CD14-positive monocyte (primary cell): Measurements from ENCODE around the gene AOAH. TPM values are rescaled to one million over a fixed set of nuclear protein-coding genes. Genes with fewer than 3 reads are reported as not detected.

ENCODE experiments used
- DNase-seq, 3 donors: peaks; one replicate each; pipeline ENCODE4 v3.0.0-alpha.2; 2011 to 2022
- H2AFZ ChIP-seq: 2 replicates; pipeline ENCODE4 v1.6.0; 2012; ENCODE audit warnings: mild to moderate bottlenecking, low read depth, low read length, inconsistent platforms; ENCODE audit not compliant: insufficient read depth, poor library complexity, severe bottlenecking
- H3K27ac ChIP-seq, 2 donors: 1 replicate in 1 of 2; 2 replicates in 1 of 2; pipeline ENCODE4 v1.5.1; 2012 to 2013; ENCODE audit warnings: low read length in 2 of 2, control low read depth in 1 of 2, inconsistent platforms in 1 of 2, low read depth in 1 of 2, mild to moderate bottlenecking in 1 of 2
- H3K27me3 ChIP-seq, 2 donors: one replicate each; pipeline versions ENCODE4 v1.6.0 to v1.6.1; 2011 to 2013; ENCODE audit warnings: low read length in 2 of 2; ENCODE audit not compliant: control insufficient read depth in 2 of 2, insufficient read depth in 2 of 2
- H3K36me3 ChIP-seq, 2 donors: replicated peaks in 1 of 2; 1 replicate in 1 of 2; 2 replicates in 1 of 2; pipeline versions ENCODE4 v1.5.1 to v1.6.1; 2012 to 2013; ENCODE audit warnings: low read length in 2 of 2, control low read depth in 1 of 2, inconsistent platforms in 1 of 2, mild to moderate bottlenecking in 1 of 2; ENCODE audit not compliant: insufficient read depth in 2 of 2, control insufficient read depth in 1 of 2
- H3K4me1 ChIP-seq, 2 donors: 1 replicate in 1 of 2; 2 replicates in 1 of 2; pipeline versions ENCODE4 v1.5.1 to v1.6.1; 2012 to 2013; ENCODE audit warnings: low read length in 2 of 2, control low read depth in 1 of 2, inconsistent platforms in 1 of 2, mild to moderate bottlenecking in 1 of 2, moderate library complexity in 1 of 2; ENCODE audit not compliant: insufficient read depth in 2 of 2, control insufficient read depth in 1 of 2
- H3K4me2 ChIP-seq: replicated peaks from 2 replicates; pipeline ENCODE3; 2012; ENCODE audit warnings: low read length, moderate library complexity, mild to moderate bottlenecking; ENCODE audit not compliant: poor library complexity, severe bottlenecking; ENCODE audit errors: extremely low read depth
- H3K4me3 ChIP-seq, 3 experiments: fragments of 200-600 bp in 1 of 3; sonication (generic) in 1 of 3; replicated peaks in 1 of 3; 1 replicate in 2 of 3; 2 replicates in 1 of 3; pipeline ENCODE4 v1.5.1; 2011 to 2013; ENCODE audit warnings: low read length in 3 of 3, mild to moderate bottlenecking in 3 of 3, control low read depth in 2 of 3, low read depth in 2 of 3, inconsistent platforms in 1 of 3, moderate library complexity in 1 of 3
- H3K79me2 ChIP-seq: 2 replicates; pipeline ENCODE4 v1.6.0; 2012; ENCODE audit warnings: mild to moderate bottlenecking, control low read depth, inconsistent platforms, low read length, moderate library complexity; ENCODE audit not compliant: insufficient read depth
- H3K9ac ChIP-seq: 2 replicates; pipeline ENCODE4 v1.6.0; 2017; ENCODE audit warnings: low read length, mild to moderate bottlenecking; ENCODE audit not compliant: insufficient read depth, poor library complexity, severe bottlenecking
- H3K9me3 ChIP-seq, 2 donors: replicated peaks in 1 of 2; 1 replicate in 1 of 2; 2 replicates in 1 of 2; pipeline versions ENCODE4 v1.5.1 to v1.6.1; 2012 to 2013; ENCODE audit warnings: low read length in 2 of 2, control low read depth in 1 of 2; ENCODE audit not compliant: control insufficient read depth in 1 of 2, insufficient read depth in 1 of 2
- H4K20me1 ChIP-seq: 2 replicates; pipeline ENCODE4 v1.6.0; 2012; ENCODE audit warnings: mild to moderate bottlenecking, low read length, control low read depth, moderate library complexity; ENCODE audit not compliant: insufficient read depth
- H3K27ac Mint-ChIP-seq, 7 donors: one replicate each; pipeline ENCODE4 v1.8.0; 2020; ENCODE audit warnings: mild to moderate bottlenecking in 7 of 7, mixed read lengths in 7 of 7, moderate library complexity in 6 of 7, inconsistent platforms in 2 of 7
- H3K27me3 Mint-ChIP-seq, 3 donors: one replicate each; pipeline ENCODE4 v1.8.0; 2021 to 2022; ENCODE audit warnings: low read depth in 3 of 3, mild to moderate bottlenecking in 3 of 3, mixed read lengths in 3 of 3, moderate library complexity in 3 of 3, inconsistent platforms in 1 of 3
- H3K36me3 Mint-ChIP-seq, 2 donors: one replicate each; pipeline ENCODE4 v1.8.0; 2020; ENCODE audit warnings: mixed read lengths in 2 of 2, inconsistent platforms in 1 of 2, mild to moderate bottlenecking in 1 of 2
- H3K4me1 Mint-ChIP-seq: one replicate; pipeline ENCODE4 v1.8.0; 2020; ENCODE audit warnings: mild to moderate bottlenecking, mixed read lengths
- H3K4me3 Mint-ChIP-seq, 2 donors: one replicate each; pipeline ENCODE4 v1.8.0; 2020; ENCODE audit warnings: mild to moderate bottlenecking in 2 of 2, mixed read lengths in 2 of 2, moderate library complexity in 1 of 2
- H3K9me3 Mint-ChIP-seq, 7 donors: one replicate each; pipeline ENCODE4 v1.8.0; 2020 to 2022; ENCODE audit warnings: mixed read lengths in 7 of 7, mild to moderate bottlenecking in 6 of 7, moderate library complexity in 6 of 7, inconsistent platforms in 2 of 7
- WGBS: methylation state at CpG from one replicate; pipeline ENCODE4 v1.1.5; 2013; ENCODE audit warnings: missing lambda C conversion rate; ENCODE audit not compliant: insufficient coverage; 5-methylcytosine and 5-hydroxymethylcytosine counted together
- intact Hi-C, 2 donors: fragments of 100-400 bp; cut with micrococcal nuclease; formaldehyde crosslinking; loops; one replicate each; pipeline versions ENCODE4 v1.15.0 to v1.15.1; 2023
- polyA plus RNA-seq, 3 donors: library from polyadenylated mRNA; depleted of rRNA in 1 of 3; unstranded in 2 of 3; stranded (reverse) in 1 of 3; fragments of 300-500 nt in 2 of 3; fragments of >200 nt in 1 of 3; fragmentation: Illumina TruSeq in 2 of 3; gene quantifications; 1 replicate in 2 of 3; 2 replicates in 1 of 3; pipeline ENCODE4 v1.2.3, GENCODE V29; 2012 to 2021
- TF ChIP-seq, protein P1 (sequence below): fragments of 200-600 bp; IDR thresholded peaks from one replicate; pipeline ENCODE4 v1.8.0; 2022; ENCODE audit warnings: antibody characterized with exemption, mild to moderate bottlenecking

The AOAH gene
- polyA plus RNA-seq, 3 donors: 305 to 467 (median 349) TPM

DNA sequence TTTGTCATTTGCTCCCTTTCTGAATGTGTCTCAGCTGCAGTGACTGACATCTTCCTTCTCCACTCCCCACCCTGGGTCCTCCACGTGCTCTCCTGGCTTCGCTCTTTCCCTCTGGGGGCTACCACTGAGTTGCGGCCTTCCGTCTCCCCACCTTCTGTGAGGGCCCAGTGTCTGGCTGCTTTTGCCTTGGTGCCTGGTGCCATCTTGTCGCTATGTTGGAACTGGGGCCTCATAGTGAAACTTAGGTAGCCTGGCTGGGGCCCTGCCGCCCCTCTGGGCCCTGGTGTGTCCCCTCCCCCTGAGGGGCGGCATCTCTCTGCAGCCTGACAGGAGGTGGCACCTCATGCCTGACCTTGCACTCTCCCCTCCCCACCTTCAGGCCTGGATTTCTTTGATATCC is 190.6 kb downstream of the AOAH start:
- no peaks in the 10 kb centered on the region for H3K9me3 Mint-ChIP-seq
- no peaks in the 10 kb centered on the region for H3K27me3 Mint-ChIP-seq
- H3K9me3 ChIP-seq: no peaks in the 10 kb centered on the region
- no peak overlapping the region for H3K4me2 ChIP-seq
- DNase-seq: no peak
- no peaks in the 10 kb centered on the region for H3K4me1 ChIP-seq
- H3K27ac ChIP-seq: peak overlapping the region in 1 of 2 donors; percentile 3
- H3K36me3 ChIP-seq: peaks cover 94 to 100% of the 10 kb centered on the region in 2 donors
- H3K27ac Mint-ChIP-seq: no peak overlapping the region
- no peak overlapping the region for H3K4me3 Mint-ChIP-seq
- 92% methylated on average over 7 of the region's 7 CpGs for WGBS
- TF ChIP-seq, protein P1, sequence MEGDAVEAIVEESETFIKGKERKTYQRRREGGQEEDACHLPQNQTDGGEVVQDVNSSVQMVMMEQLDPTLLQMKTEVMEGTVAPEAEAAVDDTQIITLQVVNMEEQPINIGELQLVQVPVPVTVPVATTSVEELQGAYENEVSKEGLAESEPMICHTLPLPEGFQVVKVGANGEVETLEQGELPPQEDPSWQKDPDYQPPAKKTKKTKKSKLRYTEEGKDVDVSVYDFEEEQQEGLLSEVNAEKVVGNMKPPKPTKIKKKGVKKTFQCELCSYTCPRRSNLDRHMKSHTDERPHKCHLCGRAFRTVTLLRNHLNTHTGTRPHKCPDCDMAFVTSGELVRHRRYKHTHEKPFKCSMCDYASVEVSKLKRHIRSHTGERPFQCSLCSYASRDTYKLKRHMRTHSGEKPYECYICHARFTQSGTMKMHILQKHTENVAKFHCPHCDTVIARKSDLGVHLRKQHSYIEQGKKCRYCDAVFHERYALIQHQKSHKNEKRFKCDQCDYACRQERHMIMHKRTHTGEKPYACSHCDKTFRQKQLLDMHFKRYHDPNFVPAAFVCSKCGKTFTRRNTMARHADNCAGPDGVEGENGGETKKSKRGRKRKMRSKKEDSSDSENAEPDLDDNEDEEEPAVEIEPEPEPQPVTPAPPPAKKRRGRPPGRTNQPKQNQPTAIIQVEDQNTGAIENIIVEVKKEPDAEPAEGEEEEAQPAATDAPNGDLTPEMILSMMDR: no peak
- no peaks in the 10 kb centered on the region for H3K27me3 ChIP-seq
- intact Hi-C loops: no loop called here
- no peak overlapping the region for H2AFZ ChIP-seq
- peaks cover 18 to 55% of the 10 kb centered on the region in 2 donors for H3K36me3 Mint-ChIP-seq
- no peak overlapping the region for H3K9ac ChIP-seq
- H3K4me1 Mint-ChIP-seq: no peaks in the 10 kb centered on the region
- no peak overlapping the region for H3K4me3 ChIP-seq
- no peaks in the 10 kb centered on the region for H3K79me2 ChIP-seq
- H4K20me1 ChIP-seq: peaks cover 68% of the 10 kb centered on the region

DNA sequence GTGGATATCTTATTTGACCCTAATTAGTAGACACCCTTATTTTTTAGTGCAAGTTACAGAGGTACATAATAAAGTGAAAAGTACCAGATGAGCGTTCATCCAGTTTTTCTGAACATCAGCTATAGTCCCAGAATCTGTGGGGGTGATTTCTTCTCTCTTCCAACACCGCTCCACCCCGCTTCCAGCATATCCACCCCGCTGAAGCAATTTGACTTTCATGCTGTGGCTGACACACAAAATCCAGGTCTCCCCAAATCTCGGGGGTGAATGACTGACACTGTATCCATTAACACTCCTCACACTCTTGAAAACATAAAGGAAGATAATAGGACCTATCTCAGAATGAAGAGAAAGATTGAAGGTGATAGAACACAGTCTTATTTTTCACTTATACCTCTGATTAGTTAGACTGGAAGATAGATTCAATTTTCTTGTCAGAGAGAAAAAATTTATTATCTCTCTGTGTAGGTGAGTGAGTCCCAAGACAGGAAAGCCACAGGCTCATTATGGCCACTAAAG is 191.3 kb downstream of the AOAH start:
- Histone ChIP-seq H3K36me3 (peaks cover 94 to 100% of the 10 kb centered on the region in 2 donors), H4K20me1 (peaks cover 69% of the 10 kb centered on the region), H3K4me2 (no peak overlapping the region), H3K4me3 (no peak overlapping the region), H3K79me2 (no peaks in the 10 kb centered on the region), H3K9me3 (no peaks in the 10 kb centered on the region), H3K27ac (peak overlapping the region in 1 of 2 donors; percentile 24), H3K4me1 (no peaks in the 10 kb centered on the region), H3K27me3 (no peaks in the 10 kb centered on the region), H3K9ac (no peak overlapping the region), H2AFZ (no peak overlapping the region)
- peaks cover 23 to 54% of the 10 kb centered on the region in 2 donors for H3K36me3 Mint-ChIP-seq
- H3K27ac Mint-ChIP-seq: peak overlapping the region in 1 of 7 donors; percentile 54
- no peaks in the 10 kb centered on the region for H3K4me1 Mint-ChIP-seq
- DNase-seq: no peak
- intact Hi-C loops: no loop called here
- no CpG with 5 or more reads among the region's 5 CpGs for WGBS
- no peaks in the 10 kb centered on the region for H3K9me3 Mint-ChIP-seq
- H3K4me3 Mint-ChIP-seq: no peak overlapping the region
- H3K27me3 Mint-ChIP-seq: no peaks in the 10 kb centered on the region
- TF ChIP-seq, protein P1: no peak
